ENCODE measurements around the gene PROC.

The PROC gene

DNA sequence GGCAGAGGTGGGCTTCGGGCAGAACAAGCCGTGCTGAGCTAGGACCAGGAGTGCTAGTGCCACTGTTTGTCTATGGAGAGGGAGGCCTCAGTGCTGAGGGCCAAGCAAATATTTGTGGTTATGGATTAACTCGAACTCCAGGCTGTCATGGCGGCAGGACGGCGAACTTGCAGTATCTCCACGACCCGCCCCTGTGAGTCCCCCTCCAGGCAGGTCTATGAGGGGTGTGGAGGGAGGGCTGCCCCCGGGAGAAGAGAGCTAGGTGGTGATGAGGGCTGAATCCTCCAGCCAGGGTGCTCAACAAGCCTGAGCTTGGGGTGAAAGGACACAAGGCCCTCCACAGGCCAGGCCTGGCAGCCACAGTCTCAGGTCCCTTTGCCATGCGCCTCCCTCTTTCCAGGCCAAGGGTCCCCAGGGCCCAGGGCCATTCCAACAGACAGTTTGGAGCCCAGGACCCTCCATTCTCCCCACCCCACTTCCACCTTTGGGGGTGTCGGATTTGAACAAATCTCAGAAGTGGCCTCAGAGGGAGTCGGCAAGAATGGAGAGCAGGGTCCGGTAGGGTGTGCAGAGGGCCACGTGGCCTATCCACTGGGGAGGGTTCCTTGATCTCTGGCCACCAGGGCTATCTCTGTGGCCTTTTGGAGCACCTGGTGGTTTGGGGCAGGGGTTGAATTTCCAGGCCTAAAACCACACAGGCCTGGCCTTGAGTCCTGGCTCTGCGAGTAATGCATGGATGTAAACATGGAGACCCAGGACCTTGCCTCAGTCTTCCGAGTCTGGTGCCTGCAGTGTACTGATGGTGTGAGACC is at the start of gene PROC:
Gene PROC, plus strand, starts transcription at position 128 of the 812 bp plus-strand sequence. CDS start 1,516 bp downstream, outside the sequence.
- no peak for DNase-seq

DNA sequence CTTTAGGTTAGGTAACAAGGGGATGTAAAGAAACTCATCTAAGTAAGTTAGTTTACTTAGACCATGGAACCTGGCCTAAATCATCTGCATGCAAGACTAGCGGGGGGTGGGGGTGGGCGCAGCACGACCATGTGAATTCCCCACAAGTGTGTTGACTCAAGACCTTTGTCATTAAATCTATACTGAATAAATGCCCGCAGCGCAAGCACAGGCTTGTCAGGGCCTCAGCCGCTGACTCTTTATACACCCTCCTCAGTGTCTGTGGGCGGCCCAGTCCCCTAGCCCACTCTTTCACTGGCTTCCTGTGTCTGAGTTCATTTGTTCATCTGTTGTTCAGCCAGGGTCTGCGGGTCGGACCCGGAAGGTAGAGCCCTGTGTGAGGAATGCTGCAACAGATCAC is 48.2 kb upstream of the PROC start:
- no peak for DNase-seq

DNA sequence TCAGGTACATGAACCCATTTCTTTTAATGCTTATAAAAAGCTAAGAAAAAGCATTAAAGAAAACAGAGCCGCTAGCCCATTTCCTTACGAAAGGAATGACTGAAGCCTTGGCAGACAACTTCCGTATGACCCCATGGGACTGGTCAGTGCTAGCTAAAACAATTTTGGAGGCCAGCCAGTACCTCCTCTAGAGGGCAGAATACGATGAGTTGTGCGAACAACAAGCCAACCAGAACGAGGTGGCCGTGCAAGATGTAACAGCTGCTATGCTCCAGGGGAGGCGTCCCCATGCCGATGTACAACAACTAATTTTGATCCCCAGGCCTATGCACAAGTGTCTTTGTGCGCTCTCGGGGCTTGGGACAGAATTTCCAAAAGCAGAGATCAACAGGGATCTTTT is 47.2 kb upstream of the PROC start:
- DNase-seq: no peak

DNA sequence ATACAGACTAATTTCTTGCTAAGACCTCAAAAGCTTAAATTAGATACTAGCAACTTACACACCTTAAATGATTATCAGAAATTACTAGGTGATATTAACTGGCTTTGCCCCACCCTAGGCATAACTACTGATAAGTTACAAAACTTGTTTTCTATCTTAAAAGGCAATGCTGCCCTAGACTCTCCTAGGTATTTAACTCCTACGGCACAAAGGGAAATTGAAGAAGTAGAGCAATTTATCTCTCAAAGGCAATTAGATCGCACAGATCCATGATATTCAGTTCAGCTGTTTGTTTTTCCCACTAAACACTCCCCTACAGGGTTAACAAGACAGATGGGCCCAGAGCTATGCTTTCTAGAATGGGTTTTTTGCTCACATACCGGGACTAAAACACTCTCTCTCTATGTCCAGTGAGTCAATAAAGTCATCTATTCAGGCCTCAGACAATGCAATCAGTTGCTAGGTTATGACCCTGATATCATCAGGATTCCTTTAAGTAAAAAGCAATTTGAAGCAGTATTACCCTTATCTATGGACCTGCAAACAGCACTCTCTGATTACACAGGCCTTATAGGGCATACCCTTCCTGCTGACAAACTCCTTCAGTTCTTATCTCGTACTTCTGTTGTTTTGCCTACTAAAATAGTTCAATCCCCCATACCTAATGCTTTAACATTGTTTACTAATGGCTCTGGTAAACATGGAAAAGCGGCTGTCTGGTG is 44.7 kb upstream of the PROC start:
- no peak for DNase-seq

DNA sequence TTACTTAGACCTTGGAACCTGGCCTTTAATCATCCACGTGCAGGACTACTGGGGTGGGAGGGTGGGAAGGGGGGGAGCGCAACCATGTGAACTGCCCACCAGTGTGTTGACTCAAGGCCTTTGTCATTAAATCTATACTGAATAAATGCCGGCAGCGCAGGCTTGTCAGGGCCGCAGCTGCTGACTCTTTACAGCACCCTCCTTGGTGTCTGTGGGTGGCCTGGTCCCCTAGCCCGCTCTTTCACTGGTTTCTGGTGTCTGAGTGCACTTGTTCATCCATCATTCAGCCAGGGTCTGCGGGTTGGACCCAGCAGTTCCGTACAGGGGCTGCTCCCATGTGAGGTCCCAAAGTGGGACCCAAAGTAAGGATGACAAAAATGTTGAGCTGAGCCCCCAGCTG is 42.0 kb upstream of the PROC start:
- DNase-seq: no peak

DNA sequence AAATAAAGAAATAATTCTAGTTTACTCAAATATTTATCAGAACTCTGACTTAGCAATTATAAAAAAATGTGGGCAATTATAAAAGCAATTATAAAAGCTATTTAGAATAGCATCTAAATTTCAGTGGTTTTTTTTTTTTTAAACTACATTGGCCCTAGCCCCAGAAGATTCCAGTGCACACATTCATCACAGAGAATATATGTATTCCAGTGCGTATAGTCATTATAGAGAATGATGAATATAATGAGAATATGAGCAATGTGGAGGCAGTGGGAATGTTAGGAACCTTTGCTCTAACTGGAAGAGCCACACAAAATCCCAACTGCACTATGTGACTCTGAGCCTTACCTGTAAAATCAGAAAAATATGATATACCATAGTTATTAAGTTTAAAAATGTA is 41.0 kb upstream of the PROC start:
- DNase-seq: no peak

DNA sequence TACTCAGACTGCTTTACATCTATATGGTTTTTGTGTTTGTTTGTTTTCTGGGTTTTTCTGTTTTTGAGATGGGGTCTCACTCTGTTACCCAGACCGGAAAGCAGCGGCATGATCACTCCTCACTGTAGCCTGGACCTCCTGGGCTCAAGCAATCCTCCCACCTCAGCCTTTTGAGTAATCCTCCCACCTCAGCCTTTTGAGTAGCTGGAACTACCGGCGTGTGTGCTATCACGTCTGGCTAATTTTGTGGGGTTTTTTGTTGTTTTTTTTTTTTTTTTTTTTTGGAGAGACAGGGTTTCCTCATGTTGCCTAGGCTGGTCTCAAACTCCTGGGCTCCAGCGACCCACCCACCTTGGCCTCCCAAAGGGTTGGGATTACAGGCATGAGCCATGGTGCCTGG is 39.5 kb upstream of the PROC start:
- DNase-seq: no peak

DNA sequence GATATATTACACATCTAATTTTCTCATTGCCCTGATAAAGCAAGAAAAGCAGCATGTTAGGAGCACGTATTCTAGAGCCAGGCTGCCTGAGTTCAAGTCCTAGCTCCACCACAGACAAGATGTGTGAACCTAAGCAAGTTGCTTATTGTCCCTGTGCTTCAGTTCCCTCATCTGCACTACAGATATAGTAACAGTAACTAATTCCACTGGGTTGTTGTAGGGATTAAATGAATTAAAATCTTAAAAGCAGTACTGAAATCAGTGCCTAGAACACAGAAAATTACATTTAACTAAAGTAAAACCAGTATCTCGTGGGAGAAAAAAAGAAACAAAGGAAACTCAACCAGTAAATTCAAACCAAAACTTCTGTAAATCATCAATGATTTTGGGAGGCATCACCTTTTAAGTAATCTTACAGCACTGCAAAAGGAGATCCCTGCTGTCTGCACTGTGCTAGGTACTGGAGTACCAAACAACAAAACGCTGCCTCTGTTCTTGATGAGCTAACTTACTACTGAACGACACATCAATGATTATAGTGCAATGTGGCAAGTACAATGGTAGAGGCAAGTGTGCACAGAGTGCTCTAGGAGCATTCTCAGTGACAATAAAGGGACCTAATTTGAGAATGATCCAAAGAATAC is 38.4 kb upstream of the PROC start:
- DNase-seq: no peak

DNA sequence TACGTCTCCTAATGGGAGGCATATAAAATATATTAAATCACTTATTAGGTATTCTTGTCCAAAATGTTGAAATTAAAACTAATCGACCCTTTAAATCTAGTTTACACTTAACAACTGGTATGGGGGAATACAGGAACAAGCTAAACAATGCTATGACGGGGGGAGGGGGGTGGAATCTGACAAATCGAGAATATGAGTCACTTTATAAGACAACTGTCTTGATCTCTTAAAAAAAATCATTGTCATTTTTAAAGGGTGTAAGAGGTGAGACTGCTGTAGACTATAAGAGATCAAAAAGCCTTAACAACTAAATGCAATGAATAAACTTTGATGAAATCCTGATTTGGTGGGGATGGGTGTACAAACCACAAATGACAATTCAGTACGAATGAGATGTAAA is 36.5 kb upstream of the PROC start:
- peak; percentile 46 for DNase-seq

DNA sequence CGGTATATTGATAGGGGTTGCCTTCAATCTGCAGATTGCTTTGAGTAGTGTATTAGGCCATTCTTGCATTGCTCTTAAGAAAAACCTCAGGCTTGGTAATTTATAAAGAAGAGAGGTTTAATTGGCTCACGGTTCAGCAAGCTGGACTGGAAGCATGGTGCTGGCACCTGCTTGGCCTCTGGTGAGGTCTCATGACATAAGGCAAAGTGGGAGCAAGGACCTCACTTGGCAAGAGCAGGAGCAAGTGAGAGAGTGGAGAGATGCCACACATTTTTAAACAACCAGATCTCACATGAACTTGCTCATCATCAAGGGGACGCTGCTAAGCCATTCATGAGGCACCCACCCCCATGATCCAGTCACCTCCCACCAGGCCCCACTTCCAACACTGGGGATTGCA is 35.4 kb upstream of the PROC start:
- DNase-seq: no peak

DNA sequence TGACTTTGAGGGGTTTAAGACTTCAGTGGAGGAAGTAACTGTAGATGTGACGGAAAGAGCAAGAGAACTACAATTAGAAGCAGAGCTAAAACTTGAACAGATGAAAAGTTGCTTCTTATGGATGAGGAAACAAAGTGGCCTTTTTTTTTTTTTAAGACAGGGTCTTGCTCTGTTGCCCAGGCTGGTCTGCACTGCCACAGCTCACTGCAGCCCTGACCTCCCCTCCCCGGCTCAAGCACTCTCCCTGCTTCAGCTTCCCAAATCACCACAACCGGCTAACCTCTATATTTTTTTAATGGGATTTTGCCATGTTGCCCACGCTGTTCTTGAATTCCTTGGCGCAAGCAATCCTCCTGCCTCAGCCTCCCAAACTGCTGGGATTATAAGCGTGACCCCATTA is 33.7 kb upstream of the PROC start:
- no peak for DNase-seq

DNA sequence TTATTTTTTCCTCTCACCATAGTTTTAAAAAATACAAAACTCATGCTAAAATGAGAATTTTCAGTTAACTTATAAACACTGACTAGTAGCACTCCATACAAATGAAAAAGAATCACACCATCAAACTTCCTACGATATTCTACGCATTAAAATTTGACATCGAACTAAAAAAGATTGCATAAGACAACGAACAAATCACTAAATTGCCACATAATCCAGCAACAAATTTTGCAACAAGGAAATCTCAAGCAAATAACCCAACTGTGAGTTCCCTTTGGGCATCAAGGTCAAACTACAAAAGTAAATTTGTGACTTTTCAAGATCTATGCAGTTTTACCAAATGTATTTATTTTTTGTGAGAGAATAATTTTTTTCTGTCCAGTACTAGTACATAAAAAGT is 32.0 kb upstream of the PROC start:
- no peak for DNase-seq

DNA sequence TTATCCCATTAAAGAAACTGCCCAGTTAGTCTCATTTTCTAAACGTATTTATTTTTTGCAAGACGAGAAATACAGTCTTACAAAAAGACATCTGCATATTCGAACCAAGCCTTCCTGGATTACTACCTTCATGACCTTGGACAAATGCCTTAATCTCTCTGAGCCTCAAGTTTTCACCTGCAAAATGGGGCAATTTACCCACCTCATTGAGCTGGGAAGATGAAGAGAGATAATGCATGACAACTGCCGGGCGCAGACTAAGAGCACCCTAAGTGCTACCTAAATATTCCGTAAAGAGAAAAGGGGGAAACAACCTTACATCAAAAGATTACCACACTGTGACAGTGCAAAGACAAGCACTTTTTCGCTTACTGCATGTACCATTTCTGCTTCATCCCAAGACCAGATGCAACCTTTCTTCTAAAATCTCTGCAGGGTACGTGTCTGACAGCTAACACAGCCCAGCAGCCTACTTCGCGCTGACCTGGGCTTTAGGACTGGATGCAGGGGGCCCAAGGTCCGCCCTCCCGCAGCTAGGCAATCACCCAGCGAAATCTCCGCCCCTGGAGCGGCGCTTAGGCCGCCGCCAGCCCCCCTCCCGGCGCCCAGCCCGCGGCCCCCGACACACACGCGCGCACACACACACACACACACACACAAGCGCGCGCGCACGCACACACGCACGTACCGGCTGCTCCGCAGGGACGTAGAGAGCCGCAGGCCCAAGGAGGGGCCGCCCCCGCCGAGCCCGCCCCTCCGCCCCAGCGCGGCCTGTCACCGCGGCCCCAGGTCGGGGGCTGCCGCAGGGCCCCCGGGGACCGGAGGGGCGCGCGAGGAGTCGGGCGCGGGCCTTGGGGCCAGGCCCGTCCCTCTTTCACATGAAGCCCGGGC is 31.2 kb upstream of the PROC start:
- peak; percentile 87 for DNase-seq

DNA sequence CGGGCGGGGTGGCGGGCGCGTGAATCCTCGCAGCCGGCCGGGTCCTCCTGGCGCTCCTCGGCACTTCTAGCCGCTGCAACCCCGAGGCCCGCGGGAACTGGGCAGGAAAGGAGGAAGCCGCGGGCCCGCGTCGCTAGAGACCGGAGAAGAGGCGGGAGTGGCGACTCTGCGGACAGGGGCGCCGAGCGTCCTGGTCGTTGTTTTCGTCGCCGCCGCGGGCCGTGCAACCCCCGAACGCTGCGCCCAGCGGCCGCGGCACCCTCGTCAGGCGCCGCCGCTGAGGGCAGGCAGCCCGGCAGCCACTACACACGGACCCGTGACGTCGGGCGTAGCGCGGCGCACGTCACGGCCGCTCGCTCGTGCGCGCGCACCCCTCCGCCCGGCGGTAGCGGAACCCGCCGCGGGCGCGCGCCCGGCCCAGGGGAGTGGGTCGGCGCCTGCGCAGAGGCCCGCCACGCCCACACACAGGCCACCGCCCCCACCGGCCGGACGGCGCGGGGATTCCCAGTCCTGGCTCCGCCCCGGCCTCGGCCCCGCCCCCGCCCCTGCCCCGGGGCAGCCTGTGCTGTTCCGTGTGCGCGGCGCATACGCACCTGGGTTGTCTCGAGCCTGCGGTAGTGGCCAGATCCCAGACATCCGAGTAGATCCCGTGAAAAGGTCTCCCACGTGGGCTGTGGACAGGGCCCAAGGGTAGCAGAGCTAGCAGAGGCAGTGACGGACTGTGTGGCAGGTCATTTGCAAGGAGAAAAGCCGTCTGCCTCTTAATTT is 30.4 kb upstream of the PROC start, which contains the start of gene MAP3K2:
Gene MAP3K2, minus strand, starts transcription at position 321 of the 768 bp plus-strand sequence. CDS start 44,846 bp downstream, outside the sequence.
- peak; percentile 99 for DNase-seq

DNA sequence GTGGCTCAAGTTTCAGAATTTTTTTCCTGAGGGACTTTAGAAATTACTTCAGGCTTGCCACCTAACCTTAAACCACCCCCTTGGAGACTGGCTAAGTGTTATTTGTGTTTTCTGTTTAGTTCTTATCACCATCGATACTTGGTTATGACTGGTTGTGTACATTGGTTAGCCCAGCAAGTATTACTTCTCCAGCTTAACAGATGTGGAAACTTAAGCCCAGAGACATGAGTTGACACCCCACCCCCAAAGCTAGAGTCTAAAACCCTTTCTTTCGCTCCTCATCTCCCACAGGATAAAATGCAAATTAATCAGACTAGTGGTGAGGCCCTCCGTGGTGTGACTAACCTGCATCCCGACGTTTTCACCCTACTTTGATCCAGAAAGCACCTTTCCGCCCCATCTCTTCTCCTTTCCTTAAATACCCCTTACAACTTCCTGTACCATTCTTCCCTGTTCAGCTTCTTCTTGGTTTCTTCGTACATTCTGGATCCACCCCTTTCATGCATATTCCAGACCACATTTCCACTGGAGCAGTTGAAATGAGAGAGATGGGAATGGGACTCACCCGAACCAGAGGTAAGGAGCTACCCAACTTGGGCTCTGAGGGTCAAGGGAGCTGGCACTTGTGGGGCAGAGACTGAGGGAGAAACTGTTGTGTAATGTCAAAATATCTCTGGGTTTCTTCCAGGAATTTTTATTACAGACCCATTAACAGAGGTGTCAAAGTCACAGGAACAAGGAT is 29.6 kb upstream of the PROC start:
- no peak for DNase-seq

DNA sequence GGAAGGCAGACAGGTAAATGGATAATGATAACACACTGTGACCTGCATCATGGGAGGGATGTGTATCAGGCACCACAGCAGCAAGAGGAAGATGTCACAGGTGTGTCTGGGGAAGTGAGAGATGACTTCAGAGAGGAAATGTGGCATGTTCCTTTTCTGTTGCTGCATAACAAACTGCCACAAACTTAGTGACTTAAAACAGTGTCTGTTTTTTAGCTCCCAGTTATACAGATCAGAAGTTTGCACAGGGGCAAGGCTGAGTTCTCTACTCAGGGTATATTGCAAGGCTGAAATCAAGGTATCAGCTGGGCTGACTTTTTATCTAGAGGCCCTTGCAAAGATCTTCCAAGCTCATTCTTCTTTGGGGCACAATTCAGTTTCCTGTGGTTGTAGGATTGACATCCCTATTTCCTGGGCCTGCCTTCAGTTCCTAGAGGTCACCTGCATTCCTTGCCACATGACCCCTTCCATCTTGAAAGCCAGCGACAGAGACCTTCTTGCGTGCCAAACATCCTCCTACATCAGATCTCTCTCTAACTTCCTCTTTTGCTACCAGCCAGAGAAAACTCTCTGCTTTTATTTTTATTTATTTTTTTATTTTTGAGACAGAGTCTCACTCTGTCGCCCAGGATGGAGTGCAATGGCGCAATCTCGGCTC is 28.3 kb upstream of the PROC start:
- DNase-seq: peak; percentile 56

DNA sequence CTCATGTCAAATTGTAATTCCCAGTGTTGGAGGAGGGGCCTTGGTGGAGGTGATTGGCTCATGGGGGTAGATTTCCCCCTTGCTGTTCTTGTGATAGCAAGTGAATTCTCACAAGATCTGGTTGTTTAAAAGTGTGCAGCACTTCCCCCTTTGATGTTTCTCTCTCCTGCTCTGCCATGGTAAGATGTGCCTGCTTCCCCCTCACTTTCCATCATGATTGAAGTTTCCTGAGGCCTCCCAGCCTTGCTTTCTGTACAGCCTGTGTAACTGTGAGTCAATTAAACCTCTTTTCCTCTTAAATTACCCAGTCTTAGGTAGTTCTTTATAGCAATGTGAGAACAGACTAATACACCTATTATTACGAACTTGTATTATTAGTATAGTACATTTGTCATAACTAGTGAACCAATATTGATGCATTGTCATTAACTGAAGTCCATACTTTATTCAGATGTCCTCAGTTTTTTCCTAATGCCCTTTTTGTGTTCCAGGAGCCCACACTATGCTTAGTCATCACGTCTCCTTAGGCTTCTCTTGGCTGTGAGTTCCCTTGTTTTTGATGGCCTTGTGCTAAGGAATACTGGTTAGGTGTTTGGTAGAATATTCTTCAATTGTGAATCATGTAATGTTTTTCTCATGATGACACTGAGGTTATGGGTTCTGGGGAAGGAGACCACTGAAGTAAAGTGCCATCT is 25.9 kb upstream of the PROC start:
- no peak for DNase-seq

DNA sequence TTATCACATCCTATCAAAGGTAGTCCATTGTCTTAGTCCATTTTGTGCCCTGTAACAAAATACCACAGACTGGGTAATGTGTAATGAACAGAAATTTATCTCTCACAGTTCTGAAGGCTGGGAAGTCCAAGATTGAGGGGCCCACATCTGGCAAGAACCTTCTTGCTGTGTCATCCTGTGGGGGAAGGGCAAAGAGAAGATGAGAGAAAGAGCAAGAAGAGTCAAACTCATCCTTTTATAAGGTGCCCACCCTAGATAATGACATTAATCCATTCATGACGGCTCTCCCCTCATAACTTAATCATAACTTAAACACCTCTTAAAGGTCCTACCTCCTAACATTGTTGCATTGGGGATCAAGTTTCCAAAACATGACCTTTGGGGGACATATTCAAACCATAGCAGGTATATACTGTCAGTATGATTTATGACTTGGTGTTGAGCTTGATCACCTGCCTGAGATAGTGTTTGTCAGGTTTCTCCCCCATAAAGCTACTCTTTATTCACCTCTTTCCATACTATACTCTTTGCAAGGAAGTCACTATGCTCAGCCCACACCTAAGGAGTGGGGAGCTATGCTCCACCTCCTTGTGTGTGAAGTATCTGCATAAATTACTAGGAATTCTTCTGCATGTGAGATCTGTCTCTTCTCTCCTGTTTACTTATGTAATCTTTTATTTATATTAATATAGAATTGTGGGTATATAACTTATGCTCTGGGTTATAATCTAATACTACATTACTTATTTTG is 25.2 kb upstream of the PROC start:
- DNase-seq: no peak

DNA sequence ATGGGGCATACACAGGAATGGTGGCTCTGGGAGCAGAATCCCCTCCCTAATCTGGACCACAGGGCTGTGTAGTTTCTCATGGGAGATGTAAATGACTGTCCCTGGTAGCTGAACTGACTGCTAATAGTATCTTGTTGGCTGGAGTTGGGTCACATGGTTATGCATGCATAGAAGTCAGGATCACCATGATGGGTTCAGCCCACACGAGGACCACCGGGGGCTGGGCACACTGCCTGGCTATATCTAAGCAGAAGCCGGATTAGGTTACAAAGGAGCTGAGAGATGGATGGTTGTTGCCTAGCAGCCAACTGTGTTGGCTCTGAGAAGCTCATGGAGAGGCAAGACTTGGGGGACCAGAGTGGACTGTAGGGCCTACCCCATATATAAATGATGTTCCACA is 23.7 kb upstream of the PROC start:
- DNase-seq: no peak
